K562 treated with DMSO at 1 percent for 24 hours (cell line): ENCODE results near the gene ADI1. TPM values are rescaled to one million over a fixed set of nuclear protein-coding genes. Genes with fewer than 3 reads are reported as not detected.

Experiments used
- total RNA-seq: library from RNA; unstranded; fragments of 300-600 nt; gene quantifications from 2 replicates; pipeline ENCODE4 v1.2.3, GENCODE V29; 2022; ENCODE audit warnings: low read depth; ENCODE audit not compliant: insufficient read depth

Gene ADI1, protein sequence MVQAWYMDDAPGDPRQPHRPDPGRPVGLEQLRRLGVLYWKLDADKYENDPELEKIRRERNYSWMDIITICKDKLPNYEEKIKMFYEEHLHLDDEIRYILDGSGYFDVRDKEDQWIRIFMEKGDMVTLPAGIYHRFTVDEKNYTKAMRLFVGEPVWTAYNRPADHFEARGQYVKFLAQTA
- total RNA-seq, result 48.9 and 54.1 TPM in 2 replicates

GRCh38 chr2:3519255-3520205, at the start of gene ADI1:
ADI1 (minus strand) TSS chr2:3519531; CDS start chr2:3519487, 44 bp downstream.

GRCh38 chr2:3558205-3559014, 39.1 kb upstream of the ADI1 start, which contains the start of gene RNASEH1:
RNASEH1 (minus strand) TSS chr2:3558333; CDS start chr2:3558260, 73 bp downstream.

Other genes with a start within 250 kb of the ADI1 start
- 27.6 and 28.5 TPM in 2 replicates for gene EIPR1, start 141.7 kb downstream of the ADI1 start, total RNA-seq
- 82.4 and 90.1 TPM in 2 replicates for gene TRAPPC12, start 139.8 kb downstream of the ADI1 start, total RNA-seq
- gene RNASEH1, start 38.8 kb upstream of the ADI1 start, total RNA-seq, result 15.7 and 17.1 TPM in 2 replicates
- gene RPS7, start 55.7 kb upstream of the ADI1 start, total RNA-seq, result 2,173 and 2,351 TPM in 2 replicates
- 11.0 and 12.1 TPM in 2 replicates for gene COLEC11, start 75.6 kb upstream of the ADI1 start, total RNA-seq
- gene ALLC, start 138.7 kb upstream of the ADI1 start, total RNA-seq, result not detected in 2 replicates
- gene DCDC2C, start 184.0 kb upstream of the ADI1 start, total RNA-seq, result not detected in 2 replicates